Measurements from ENCODE around the gene RIC8B. TPM values are rescaled to one million over a fixed set of nuclear protein-coding genes. Genes with fewer than 3 reads are reported as not detected.

Gene RIC8B
- total and polyA plus RNA-seq, 2 of the 8 experiments (the other 6 are each of a cell fraction or from before 2014, with no cell fraction given): 8.2 to 25.3 TPM

DNA sequence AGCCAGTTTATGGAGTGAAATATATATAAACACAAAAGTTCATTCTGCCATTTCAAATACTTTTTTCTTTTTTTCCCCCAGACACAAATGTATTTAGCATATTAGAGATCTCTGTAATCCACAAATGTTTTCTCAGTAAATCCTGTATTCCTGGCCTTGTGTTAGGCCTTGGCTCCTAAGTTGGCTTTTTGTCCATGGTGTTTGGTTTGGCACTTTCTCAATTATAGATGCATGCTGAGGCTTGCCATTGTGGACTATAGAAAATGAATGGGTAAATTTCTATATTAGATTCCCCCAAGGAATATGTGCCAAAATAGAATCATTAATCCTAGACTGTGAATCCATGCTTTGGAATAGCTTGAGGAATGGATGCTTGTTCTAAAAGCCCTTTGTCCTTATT is 17.0 kb downstream of the RIC8B start:
- no peak overlapping the region for H2BK5ac ChIP-seq (ENCODE audit: low read depth, low read length)
- H3K9ac ChIP-seq (replicated peaks in 1 of 4; ENCODE audit: extremely low read depth in 1 of 4, low read depth in 3 of 4, low read length in 3 of 4): no peak overlapping the region
- H3K79me1 ChIP-seq (ENCODE audit: low read depth, low read length): no peaks in the 10 kb centered on the region; the same call in 1 of the 2 replicates
- no peak overlapping the region for H4K91ac ChIP-seq (replicated peaks; ENCODE audit: insufficient read length, low read length)
- H3K4me2 ChIP-seq (ENCODE audit: insufficient read depth in 1 of 2, low read depth in 2 of 2, low read length in 2 of 2): no peak overlapping the region
- H3K23ac ChIP-seq (ENCODE audit: insufficient read length): no peak overlapping the region
- H4K20me1 ChIP-seq (replicated peaks in 1 of 2; ENCODE audit: control insufficient read depth in 1 of 2, insufficient read depth in 2 of 2, low read length in 2 of 2): peaks cover 0 to 1% of the 10 kb centered on the region in 2 experiments
- FAIRE-seq (no peak), DNase-seq (ENCODE audit: low read depth in 1 of 2, low spot score in 2 of 2) (no peak)
- H2BK120ac ChIP-seq (replicated peaks; ENCODE audit: low read depth, low read length): no peak overlapping the region
- no peak overlapping the region for H3K4ac ChIP-seq (replicated peaks; ENCODE audit: insufficient read length, low read depth, low read length)
- H2BK12ac ChIP-seq (ENCODE audit: low read depth, low read length): no peak overlapping the region
- no peak overlapping the region for H4K5ac ChIP-seq (ENCODE audit: insufficient read length, low read depth, low read length)
- H3K56ac ChIP-seq (replicated peaks; ENCODE audit: insufficient read length, low read depth, low read length): no peak overlapping the region
- no peaks in the 10 kb centered on the region for H3K27me3 ChIP-seq (replicated peaks in 1 of 4; ENCODE audit: control insufficient read depth in 3 of 4, extremely low read depth in 1 of 4, insufficient read depth in 3 of 4, low read length in 3 of 4)
- H3K4me3 ChIP-seq (ENCODE audit: extremely low read depth in 1 of 4, insufficient read depth in 2 of 4, low read depth in 3 of 4, low read length in 4 of 4): no peak overlapping the region
- H3K4me1 ChIP-seq (replicated peaks in 1 of 4; ENCODE audit: control insufficient read depth in 3 of 4, insufficient read depth in 4 of 4, low read length in 3 of 4): no peaks in the 10 kb centered on the region
- no peak overlapping the region for H4K8ac ChIP-seq (ENCODE audit: extremely low read depth, insufficient read depth, low read length)
- H2AFZ ChIP-seq (ENCODE audit: low read length): no peak overlapping the region
- CTCF ChIA-PET (ENCODE audit: partially characterized antibody): interaction anchor here (1.1 to 2.0 kb wide), 4 partner anchors 9 to 52 kb away, joined by 4 to 13 read pairs (median 5); no protein-coding TSS in a partner anchor
- H3K79me2 ChIP-seq (ENCODE audit: control insufficient read depth in 1 of 2, insufficient read depth in 2 of 2, low read length in 2 of 2): peaks cover 3% of the 10 kb centered on the region in 2 experiments; a peak in 1 of 4 replicates
- H3K14ac ChIP-seq (ENCODE audit: insufficient read length): no peak overlapping the region
- no peak overlapping the region for H2BK15ac ChIP-seq (ENCODE audit: low read length)
- POLR2A ChIA-PET (ENCODE audit: partially characterized antibody): no interaction called here
- peaks cover 0 to 28% (median 12%) of the 10 kb centered on the region in 4 experiments; a peak in 7 of 8 replicates for H3K36me3 ChIP-seq (ENCODE audit: control insufficient read depth in 2 of 4, insufficient read depth in 4 of 4, low read length in 3 of 4)
- H2BK20ac ChIP-seq (ENCODE audit: low read length): no peak overlapping the region
- no peaks in the 10 kb centered on the region for H3K9me3 ChIP-seq (ENCODE audit: insufficient read depth in 2 of 2, low read depth in 1 of 2, low read length in 1 of 2)
- no peaks in the 10 kb centered on the region for H3K23me2 ChIP-seq (ENCODE audit: low read depth, low read length)
- no peak overlapping the region for H3K18ac ChIP-seq (ENCODE audit: extremely low read depth, low read length)
- H2AK5ac ChIP-seq (ENCODE audit: low read depth, low read length): no peak overlapping the region
- no peak overlapping the region for H3K27ac ChIP-seq (ENCODE audit: low read depth, low read length)
- no peak for TF ChIP-seq KDM5A (IDR thresholded peaks at IDR 0.05; ENCODE audit: low read length)
- no peak for TF ChIP-seq PHF8 (conservative IDR thresholded peaks at IDR 0.05; ENCODE audit: low read depth, low read length)
- no peak for TF ChIP-seq POU5F1 (IDR thresholded peaks at IDR 0.05; ENCODE audit: low read depth, low read length)
